DMS114 treated with DMSO at 0.1 percent for 48 hours (cell line): ENCODE results near the gene CRAT.

Source experiments
- DNase-seq: peaks from one replicate; lab custom pipeline; 2025; ENCODE audit not compliant: unreplicated experiment; lab: John Stamatoyannopoulos, UW

Gene CRAT

GRCh38 chr9:129110740-129111527, at the start of gene CRAT, which contains the start of gene PTPA:
CRAT (minus strand) TSS chr9:129110793; CDS start chr9:129110509, 284 bp downstream.
PTPA (plus strand) TSS chr9:129111415; CDS start chr9:129111601, 186 bp downstream.
- peak; percentile 67 for DNase-seq

- DNase-seq: no peak
Observed at GRCh38 chr9:129156163-129156562, 45.6 kb upstream of the CRAT start.

GRCh38 chr9:129154866-129155477, 44.4 kb upstream of the CRAT start:
- DNase-seq: no peak

GRCh38 chr9:129151469-129151868, 40.9 kb upstream of the CRAT start:
- DNase-seq: no peak

GRCh38 chr9:129150672-129151211, 40.1 kb upstream of the CRAT start:
- DNase-seq: no peak

- DNase-seq: no peak
Observed at GRCh38 chr9:129150122-129150521, 39.5 kb upstream of the CRAT start.

GRCh38 chr9:129149442-129149841, 38.8 kb upstream of the CRAT start:
- no peak for DNase-seq

GRCh38 chr9:129148463-129149204, 38.0 kb upstream of the CRAT start:
- DNase-seq: no peak

GRCh38 chr9:129146441-129146941, 35.9 kb upstream of the CRAT start:
- DNase-seq: no peak

GRCh38 chr9:129145841-129146292, 35.3 kb upstream of the CRAT start:
- DNase-seq: no peak

GRCh38 chr9:129145316-129145715, 34.7 kb upstream of the CRAT start:
- no peak for DNase-seq

GRCh38 chr9:129143031-129143927, 32.7 kb upstream of the CRAT start:
- DNase-seq: peak; percentile 15

GRCh38 chr9:129142138-129142935, 31.7 kb upstream of the CRAT start:
- no peak for DNase-seq

GRCh38 chr9:129141066-129142041, 30.8 kb upstream of the CRAT start:
- DNase-seq: no peak

GRCh38 chr9:129140397-129141065, 29.9 kb upstream of the CRAT start:
- no peak for DNase-seq

GRCh38 chr9:129139993-129140396, 29.4 kb upstream of the CRAT start:
- no peak for DNase-seq

- peak; percentile 33 for DNase-seq
Observed at GRCh38 chr9:129139233-129139992, 28.8 kb upstream of the CRAT start.
